ENCODE measurements around the gene KCNT1. TPM values are rescaled to one million over a fixed set of nuclear protein-coding genes. Genes with fewer than 3 reads are reported as not detected.

Gene KCNT1
- total RNA-seq, 1 donor from 2014 or later, result not detected

- H3K36me3 ChIP-seq, result no peaks in the 10 kb centered on the region
- H3K9me3 ChIP-seq, result peaks cover 0 to 6% of the 10 kb centered on the region in 2 donors
- no peak overlapping the region for H3K27ac ChIP-seq
- DNase-seq (ENCODE audit: low spot score in 2 of 2), result no peak
- H3K4me3 ChIP-seq, result no peak overlapping the region
- TF ChIP-seq CTCF (IDR thresholded peaks at IDR 0.05), result no peak
- H3K4me1 ChIP-seq, result no peaks in the 10 kb centered on the region
- intact Hi-C loops (cut with DNase I), result no loop called here
- no peaks in the 10 kb centered on the region for H3K27me3 ChIP-seq
Observed at GRCh38 chr9:135750786-135751185, 48.8 kb downstream of the KCNT1 start.

- no peak for DNase-seq (ENCODE audit: low spot score in 2 of 2)
- Histone ChIP-seq H3K4me1 (no peaks in the 10 kb centered on the region), H3K36me3 (no peaks in the 10 kb centered on the region), H3K27me3 (no peaks in the 10 kb centered on the region), H3K27ac (no peak overlapping the region), H3K4me3 (no peak overlapping the region), H3K9me3 (peaks cover 0 to 9% of the 10 kb centered on the region in 2 donors)
- no peak for TF ChIP-seq CTCF (IDR thresholded peaks at IDR 0.05)
- intact Hi-C loops (cut with DNase I), result no loop called here
Observed at GRCh38 chr9:135751501-135751900, 49.5 kb downstream of the KCNT1 start.

DNA sequence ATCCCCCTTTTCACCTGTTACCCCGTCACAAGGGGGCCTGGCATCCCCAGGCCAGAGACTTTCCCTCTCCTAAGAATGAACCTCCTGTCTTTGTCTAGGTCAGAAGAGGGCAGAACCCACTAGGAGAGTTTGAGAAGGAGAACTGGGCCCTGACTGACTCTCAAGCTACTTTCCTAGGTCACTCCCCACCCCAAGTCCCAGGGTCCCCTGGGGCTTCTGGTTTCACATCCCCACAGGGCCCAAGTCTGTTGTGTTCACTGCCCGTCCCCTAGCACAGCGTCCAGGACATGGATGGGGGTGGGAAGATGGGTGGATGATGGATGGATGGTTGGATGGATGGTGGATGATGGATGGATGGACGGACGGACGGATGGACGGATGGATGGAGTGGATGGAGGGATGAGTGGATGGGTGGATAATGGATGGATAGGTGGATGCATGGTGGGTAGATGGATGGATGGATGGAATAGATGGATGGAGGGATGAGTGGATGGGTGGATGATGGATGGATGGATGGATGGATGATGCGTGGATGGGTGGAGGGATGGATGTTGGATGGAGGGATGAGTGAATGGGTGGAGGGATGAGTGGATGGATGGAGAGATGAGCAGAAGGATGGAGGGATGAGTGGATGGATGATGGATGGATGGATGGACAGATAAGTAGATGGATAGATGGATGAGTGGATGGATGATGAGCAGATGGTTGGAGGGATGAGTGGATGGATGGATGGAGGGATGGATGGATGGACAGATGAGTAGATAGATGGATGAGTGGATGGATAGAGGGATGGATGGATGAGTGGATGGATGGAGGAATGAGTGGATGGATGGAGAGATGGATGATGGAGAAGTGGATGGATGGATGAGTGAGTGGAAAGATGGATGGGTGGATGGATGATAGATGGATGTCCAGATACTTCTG is 50.6 kb downstream of the KCNT1 start:
- TF ChIP-seq CTCF (IDR thresholded peaks at IDR 0.05), result no peak
- intact Hi-C loops (cut with DNase I), result no loop called here
- Histone ChIP-seq H3K27ac (no peak overlapping the region), H3K9me3 (peaks cover 0 to 9% of the 10 kb centered on the region in 2 donors), H3K36me3 (no peaks in the 10 kb centered on the region), H3K4me3 (no peak overlapping the region), H3K27me3 (no peaks in the 10 kb centered on the region), H3K4me1 (no peaks in the 10 kb centered on the region)
- DNase-seq (ENCODE audit: low spot score in 2 of 2), result no peak

- Histone ChIP-seq H3K36me3 (no peaks in the 10 kb centered on the region), H3K4me1 (no peaks in the 10 kb centered on the region), H3K27me3 (no peaks in the 10 kb centered on the region), H3K27ac (no peak overlapping the region), H3K9me3 (peaks cover 0 to 9% of the 10 kb centered on the region in 2 donors), H3K4me3 (no peak overlapping the region)
- no peak for TF ChIP-seq CTCF (IDR thresholded peaks at IDR 0.05)
- no peak for DNase-seq (ENCODE audit: low spot score in 2 of 2)
- intact Hi-C loops (cut with DNase I), result no loop called here
Observed at GRCh38 chr9:135753391-135754105, 51.6 kb downstream of the KCNT1 start.

DNA sequence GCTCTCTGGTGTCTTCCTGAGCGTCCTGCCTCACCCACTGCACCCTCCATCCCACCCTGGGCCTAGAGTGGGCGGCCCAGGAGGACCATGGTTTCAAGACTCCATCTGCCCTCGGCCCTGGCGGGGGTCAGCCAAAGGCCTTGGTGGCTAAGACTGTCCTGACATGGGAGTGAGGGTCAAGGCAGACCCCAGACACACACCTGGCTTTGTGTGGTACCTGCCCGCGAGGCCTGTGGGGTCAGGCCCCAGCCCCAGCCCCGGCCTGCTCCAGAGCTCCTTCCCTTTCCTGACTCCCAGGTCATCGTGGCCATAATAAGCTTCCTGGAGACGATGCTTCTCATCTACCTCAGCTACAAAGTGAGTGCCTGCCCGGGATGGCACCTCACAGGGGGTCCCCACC is 54.6 kb downstream of the KCNT1 start:
- Histone ChIP-seq H3K27ac (no peak overlapping the region), H3K9me3 (peaks cover 0 to 9% of the 10 kb centered on the region in 2 donors), H3K36me3 (no peaks in the 10 kb centered on the region), H3K4me1 (no peaks in the 10 kb centered on the region), H3K27me3 (no peaks in the 10 kb centered on the region), H3K4me3 (no peak overlapping the region)
- intact Hi-C loops (cut with DNase I), result no loop called here
- no peak for TF ChIP-seq CTCF (IDR thresholded peaks at IDR 0.05)
- no peak for DNase-seq (ENCODE audit: low spot score in 2 of 2)

Measured in ascending aorta (tissue), 2 donors.